Caki2 (cell line): ENCODE measurements around the gene BRAT1. TPM values are rescaled to one million over a fixed set of nuclear protein-coding genes. Genes with fewer than 3 reads are reported as not detected.
"Not testable (repeated sequence)": the region's sequence is repeated elsewhere in the genome, so short reads cannot be mapped to it uniquely, and the experiment has no call there.

Source experiments
- DNase-seq: peaks from one replicate; pipeline ENCODE4 v3.0.0-alpha.2; 2015; ENCODE audit warnings: low read depth
- in situ Hi-C: cut with HindIII; loops from 2 replicates; pipeline ENCODE4 v1.10.0; 2016; ENCODE audit warnings: low sequenced_read_pairs, low pct_unique_long_range_greater_than_20kb, mixed read lengths
- total RNA-seq: library from RNA; depleted of rRNA; stranded (reverse); fragments of >200 nt; shearing (Covaris generic); gene quantifications from 2 replicates; pipeline ENCODE4 v1.2.3, GENCODE V29; 2014; ENCODE audit warnings: low replicate concordance

The BRAT1 gene
- total RNA-seq, 1 experiment from 2014 or later = 60.7 TPM

GRCh38 chr7:2567679-2568278 is 12.5 kb upstream of the BRAT1 start:
- in situ Hi-C loops = no loop called here
- DNase-seq = no peak

DNA sequence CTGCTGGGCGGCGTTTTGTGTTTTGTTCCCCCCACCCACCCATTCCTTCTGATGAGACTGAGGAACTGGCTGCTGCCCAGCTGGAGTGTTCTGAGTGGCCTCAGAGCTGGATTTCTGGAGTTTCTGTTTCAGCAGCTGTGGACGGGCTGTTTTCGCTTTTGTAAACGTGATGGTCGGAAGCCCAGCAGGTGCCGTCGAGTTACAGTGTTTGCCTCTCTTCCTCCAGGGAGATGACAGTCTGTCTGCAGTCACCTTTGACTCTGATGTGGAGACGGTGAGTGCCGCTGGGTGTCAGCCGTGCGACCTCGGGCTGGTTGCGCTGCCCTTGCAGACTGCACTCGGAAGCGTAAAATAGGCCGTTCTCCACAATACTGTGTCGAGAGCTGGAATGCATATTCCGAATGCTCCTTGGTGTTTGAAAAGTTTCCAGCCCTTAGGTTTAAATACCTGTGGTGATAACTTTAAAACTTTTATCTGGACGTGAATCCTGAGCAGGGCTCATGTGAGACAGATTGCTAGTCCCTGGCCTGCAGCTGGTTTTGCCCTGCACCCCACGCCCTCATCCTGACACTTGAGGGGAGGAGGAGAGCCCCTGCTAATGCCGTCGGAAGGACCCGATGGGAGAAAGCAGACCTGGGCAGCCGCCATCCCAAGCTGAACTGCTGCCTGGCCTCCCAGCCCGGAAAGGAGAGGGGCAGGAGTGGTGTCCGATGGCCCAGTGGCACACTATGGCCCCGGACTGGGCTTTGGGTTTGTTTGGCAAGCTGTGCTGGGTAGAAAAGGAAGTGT is 11.8 kb upstream of the BRAT1 start:
- DNase-seq = no peak
- in situ Hi-C loops = no loop called here

GRCh38 chr7:2566348-2566889 is 11.1 kb upstream of the BRAT1 start:
- DNase-seq = no peak
- in situ Hi-C loops = no loop called here

DNA sequence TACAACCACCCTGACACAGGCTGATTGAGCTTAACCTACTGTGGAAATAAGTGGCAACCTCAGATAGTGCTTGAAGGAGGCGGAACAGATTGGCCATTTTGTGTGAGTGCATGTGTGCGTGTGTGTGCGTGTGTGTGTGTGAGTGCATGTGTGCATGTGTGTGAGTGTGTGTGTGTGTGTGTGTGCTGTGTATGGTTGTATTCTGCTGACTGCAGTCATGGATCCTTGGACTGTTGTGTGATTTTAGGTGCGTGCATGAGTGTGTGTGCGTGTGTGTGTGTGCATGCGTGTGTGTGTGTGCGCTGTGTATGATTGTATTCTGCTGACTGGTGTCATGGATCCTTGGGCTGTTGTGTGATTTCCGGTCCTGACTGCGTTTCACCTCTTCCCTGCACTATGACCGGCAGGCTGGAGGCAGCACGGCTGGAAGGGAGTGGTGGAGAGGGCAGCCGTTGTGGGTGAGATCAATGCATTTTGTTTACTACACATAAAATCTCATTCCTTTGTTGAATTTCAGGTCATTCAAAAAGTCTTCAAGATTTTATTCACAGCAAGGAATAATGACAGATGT is 9.7 kb upstream of the BRAT1 start:
- in situ Hi-C loops = no loop called here
- DNase-seq = no peak

GRCh38 chr7:2563955-2564354 is 8.6 kb upstream of the BRAT1 start:
- in situ Hi-C loops, DNase-seq: not testable (repeated sequence)

DNA sequence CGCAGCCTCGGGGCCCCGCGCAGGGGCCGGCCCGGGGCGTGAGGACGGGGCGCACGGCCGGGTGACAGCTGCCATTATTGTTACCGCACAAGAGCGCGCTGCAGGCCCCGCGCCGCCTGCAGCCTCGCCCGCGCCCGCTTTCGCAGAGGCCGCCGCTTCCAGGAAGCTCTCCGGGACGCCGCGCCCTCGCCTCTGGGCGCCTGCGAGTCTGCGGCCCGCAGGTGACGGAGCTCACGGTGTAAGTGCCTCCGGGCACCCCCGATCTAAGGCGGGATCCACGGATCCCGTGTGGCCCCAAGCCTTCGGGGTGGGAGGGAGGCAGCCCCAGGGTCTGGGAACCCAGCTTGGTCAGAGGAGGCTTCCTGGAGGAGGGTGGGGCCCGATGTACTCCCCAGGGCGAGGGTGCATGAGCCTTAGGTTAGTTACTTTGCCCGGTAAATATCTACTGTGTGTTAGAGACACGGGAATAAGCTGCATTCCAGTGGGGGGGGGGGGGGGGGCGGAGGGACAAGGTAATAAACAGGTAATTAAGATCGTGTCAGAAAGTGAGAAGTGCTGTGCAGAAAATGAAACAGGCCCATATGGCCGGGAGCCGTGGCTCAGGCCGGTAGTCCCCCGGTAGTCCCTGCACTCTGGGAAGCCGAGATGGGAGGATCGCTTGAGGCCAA is 4.1 kb upstream of the BRAT1 start:
- DNase-seq = no peak

DNA sequence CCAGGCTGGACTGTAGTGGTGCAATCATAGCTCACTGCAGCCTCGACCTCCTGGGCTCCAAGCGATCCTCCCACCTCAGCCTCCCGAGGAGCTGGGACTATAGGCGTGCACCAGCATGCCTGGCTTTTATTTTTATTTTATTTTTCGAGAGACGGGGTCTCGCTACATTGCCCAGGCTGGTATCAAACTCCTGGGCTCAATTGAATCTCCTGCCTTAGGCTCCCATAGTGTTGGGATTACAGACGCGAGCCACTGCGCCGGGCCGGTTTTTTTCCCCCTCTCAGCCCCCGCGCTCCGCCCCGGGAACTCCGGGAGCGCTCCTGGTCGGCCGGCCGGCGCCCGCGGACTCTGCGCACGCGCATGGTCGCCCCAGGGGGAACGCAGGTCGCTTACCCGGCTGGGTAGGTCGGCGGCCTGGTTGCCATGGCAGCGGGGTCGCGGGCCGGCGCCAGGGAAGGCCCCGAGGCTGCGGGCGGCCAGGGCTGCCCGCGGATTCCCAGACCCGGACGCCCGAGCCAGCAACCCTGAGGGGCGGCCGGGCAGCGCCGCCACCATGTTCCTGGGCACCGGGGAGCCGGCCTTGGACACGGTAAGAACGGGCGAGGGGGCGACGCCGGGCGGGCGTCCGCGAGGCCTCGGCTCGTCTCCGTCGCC is 3.4 kb upstream of the BRAT1 start, which contains the start of gene IQCE:
Gene IQCE (plus strand): TSS at position 351 of the 654 bp plus-strand sequence. CDS start 203 bp downstream, at position 554.
- DNase-seq = peak; percentile 87
- in situ Hi-C loops = no loop called here

More for the DNA sequence above, 4.1 kb upstream of the BRAT1 start:
- in situ Hi-C loops = no loop called here

DNA sequence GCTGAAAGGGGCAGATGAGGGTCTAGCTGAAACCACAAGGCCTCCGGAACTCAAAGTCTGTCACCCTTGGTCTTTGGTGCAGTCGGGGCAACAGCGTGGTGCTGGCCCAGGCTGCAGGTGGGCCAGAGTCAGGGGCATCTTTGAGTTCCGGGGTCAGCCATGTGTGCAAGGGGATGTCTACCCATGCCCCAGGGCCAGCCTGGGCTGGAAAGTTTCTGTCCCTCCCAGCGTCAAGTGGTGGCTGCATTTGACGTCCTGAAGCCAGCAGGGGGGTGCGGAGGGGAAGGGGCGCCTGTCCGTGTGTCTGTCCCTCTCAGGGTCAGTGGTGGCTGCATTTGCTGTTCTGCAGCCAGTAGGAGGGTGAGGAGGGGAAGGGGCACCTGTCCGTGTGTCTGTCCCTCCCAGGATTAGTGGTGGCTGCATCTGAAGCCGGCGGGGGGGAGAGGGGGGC is 638 bp downstream of the BRAT1 start:
- no peak for DNase-seq
- in situ Hi-C loops = no loop called here

DNA sequence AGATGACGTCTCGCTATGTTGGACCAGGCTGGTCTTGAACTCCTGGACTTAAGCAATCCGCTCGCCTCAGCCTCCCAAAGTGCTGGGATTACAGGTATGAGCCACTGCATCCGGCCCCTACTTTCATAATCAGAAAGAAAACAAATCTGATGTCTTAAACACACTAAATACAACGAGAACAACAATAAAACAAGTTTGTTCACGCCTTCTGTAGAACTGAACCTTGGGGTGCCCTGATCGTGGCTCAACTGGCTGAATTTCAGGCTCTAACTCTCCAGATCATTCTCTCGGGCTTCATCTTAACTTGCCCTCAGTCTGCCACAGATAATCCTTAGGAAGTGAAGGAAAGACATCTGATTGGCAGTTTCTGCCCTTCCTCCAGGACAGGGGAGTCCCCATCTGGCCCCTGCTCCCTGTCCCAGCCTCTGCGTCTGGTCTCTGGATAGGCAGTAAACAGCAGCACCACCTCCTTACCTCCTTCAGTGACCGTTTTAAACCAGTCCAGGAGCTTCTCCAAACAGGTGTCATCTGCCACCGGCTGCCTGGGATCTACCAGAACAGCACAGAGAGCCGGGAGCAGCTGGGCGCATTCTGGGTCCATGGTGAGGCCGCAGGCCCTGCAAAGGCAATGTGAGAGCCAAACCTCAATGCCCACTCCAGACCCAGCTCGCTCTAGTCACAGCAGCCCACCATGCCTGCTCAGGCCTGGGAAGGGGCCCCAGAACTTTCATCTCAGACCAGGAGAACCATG is 1.3 kb downstream of the BRAT1 start:
- in situ Hi-C loops = no loop called here
- DNase-seq = no peak

- in situ Hi-C loops = no loop called here
Measured at GRCh38 chr7:2553108-2553507, 2.2 kb downstream of the BRAT1 start.

GRCh38 chr7:2551418-2551817 is 3.9 kb downstream of the BRAT1 start:
- no peak for DNase-seq
- in situ Hi-C loops = no loop called here

More at GRCh38 chr7:2553108-2553507, 2.2 kb downstream of the BRAT1 start:
- DNase-seq = no peak

DNA sequence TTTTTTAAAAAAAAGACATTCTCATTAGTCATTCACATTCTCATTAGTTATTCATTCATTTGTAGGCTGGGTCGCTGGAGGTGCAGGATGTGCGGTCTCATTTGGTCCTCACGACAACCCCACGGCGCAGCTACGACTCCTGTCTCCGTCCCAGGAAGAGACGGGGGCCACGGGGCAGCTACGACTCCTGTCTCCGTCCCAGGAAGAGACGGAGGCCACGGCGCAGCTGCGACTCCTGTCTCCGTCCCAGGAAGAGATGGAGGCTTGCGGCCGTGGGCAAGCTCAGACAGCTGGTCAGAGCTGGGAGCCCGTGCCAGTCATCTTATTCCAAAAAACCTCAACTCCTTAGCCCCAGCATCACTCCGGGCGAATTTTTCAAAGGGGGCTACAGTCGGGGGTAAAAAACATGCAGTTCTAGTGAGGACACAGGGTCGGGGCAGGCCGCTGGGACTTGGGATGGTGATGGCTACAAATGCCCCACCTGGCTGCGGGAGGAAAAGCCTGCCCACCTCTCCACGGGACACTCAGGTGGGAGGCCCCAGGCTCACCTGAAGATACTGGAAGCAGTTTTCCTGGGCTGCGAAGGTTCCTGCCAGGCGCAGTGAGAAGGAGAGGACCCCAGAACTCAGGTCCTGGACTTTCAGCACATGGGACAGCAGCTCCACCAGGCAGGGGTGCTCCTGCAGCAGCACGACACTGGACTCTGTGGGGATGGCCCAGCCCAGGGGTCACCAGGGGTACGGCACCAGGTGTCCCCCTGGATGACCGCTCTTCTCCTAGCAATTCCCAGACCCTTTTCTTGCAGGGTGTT is 8.3 kb downstream of the BRAT1 start:
- no peak for DNase-seq
- in situ Hi-C loops = no loop called here

DNA sequence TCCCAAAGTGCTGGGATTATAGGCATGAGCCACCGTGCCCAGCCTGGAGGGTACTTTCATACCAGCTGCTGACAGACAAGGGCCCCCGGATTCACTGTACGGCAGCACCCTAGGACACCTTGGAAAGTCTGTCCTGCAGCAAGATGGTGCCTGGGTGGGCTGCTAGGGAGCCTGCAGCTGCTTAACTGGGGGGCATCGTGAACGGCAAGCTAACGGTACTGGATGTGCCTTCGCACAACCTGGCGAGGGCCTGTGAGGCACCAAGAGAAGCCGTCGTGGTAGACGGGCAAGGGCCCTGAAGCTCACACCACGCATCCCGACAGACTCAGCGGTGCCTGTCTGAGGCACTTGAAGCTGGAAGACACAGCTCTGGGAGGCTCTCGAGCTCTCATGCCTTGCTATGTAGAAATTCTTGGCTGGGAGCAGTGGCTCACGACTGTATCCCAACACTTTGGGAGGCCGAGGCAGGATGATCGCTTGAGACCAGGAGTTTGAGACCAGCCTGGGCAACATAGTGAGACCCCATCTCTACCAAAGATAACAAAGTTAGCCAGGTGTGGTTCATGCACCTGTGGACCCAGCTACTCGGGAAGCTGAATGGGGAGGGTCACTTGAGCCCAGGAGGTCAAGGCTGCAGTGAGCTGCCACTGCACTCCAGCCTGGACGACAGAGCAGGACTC is 9.4 kb downstream of the BRAT1 start:
- in situ Hi-C loops = no loop called here

DNA sequence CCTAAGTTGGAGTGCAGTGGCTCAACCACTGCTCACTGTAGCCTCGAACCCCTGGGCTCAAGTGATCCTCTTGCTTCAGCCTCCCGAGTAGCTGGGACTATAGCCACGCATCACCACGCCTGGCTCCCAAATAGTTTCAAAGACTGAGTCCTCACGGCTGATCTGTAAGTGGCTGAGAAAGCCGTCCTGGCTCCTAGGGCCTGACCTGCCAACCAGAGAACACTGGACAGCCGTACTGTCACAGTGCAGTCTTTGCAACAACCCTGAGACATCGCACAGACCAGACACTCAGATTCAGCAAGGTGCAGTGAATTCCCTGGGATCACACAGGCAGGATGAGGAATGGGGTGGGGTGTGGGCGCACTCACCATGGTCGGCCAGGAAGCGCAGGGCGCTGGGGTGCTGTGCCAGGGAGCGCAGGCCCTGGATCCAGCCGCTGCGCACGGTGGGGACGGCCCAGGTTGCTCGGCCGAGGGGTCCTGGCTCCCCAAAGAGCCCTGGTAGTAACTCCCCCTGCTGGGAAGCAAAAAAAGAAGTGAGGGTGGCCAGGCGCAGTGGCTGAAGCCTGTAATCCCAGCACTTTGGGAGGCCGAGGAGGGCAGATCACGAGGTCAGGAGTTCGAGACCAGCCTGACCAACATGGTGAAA is 10.7 kb downstream of the BRAT1 start:
- in situ Hi-C loops = no loop called here
- no peak for DNase-seq

More for the DNA sequence above, 9.4 kb downstream of the BRAT1 start:
- DNase-seq = no peak

GRCh38 chr7:2542916-2543871 is 12.1 kb downstream of the BRAT1 start:
- no peak for DNase-seq
- in situ Hi-C loops = no loop called here
